HG03064 (cell line): Measurements from ENCODE around the gene IL12RB1.
"Not testable (repeated sequence)": the region's sequence is repeated elsewhere in the genome, so short reads cannot be mapped to it uniquely, and the experiment has no call there.

Experiments
- ATAC-seq: cut with Tn5 transposase; IDR thresholded peaks from one replicate; pipeline ENCODE4 v1.9.1; 2021; ENCODE audit warnings: low read depth; ENCODE audit not compliant: unreplicated experiment

The IL12RB1 gene

DNA sequence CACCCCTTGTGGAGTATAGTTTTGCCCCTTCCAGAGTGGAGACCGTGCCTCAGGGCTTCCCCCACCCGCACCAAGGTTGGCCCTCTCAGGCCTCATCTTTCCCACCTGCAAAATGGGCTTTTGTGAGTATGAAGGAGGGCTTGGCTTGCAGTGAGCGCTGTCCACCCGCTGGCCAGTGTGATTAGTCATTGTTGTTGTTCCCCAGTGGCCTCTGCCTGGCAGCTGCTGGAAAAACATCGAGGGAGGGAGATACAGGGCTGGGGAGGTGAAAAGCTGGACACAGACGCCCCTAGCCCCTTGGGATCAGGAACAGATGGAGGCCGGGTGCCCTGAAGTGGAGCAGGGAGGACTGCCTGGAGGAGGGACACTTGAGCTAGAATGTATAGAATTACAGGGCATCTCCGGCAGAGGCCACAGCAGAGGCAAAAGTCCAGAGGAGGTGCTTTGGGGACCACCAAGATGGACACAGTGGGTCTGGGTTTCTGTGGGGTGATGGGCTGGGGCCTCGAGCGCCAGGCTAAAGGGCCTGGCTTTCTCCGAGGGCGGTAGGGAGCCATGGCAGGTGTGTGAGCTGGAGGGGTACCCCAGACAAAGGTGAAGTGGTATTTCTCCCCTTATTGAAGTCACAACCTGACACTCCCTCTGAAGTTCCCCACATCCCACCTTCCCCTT lies 3.9 kb upstream of the IL12RB1 start:
- no peak for ATAC-seq

DNA sequence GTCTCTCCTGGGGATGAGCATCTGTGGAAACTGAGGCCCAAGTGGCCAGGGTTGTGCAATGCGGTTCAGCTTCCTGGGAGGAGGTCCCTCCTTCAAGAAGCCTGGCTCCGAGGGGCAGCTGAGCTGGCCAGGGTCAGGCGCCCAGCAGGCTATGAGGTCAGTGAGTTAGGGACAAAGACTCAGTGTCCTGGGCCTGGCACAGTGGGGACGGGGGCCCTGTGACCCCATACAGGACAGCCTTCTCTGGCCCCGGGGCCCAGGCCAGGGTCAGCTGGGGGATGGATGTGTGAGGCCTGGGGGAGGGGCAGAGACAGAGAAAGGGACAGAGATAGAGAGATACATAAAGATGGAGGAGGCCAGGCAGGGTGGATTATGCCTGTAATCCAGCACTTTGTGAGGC lies 3.0 kb upstream of the IL12RB1 start:
- no peak for ATAC-seq

DNA sequence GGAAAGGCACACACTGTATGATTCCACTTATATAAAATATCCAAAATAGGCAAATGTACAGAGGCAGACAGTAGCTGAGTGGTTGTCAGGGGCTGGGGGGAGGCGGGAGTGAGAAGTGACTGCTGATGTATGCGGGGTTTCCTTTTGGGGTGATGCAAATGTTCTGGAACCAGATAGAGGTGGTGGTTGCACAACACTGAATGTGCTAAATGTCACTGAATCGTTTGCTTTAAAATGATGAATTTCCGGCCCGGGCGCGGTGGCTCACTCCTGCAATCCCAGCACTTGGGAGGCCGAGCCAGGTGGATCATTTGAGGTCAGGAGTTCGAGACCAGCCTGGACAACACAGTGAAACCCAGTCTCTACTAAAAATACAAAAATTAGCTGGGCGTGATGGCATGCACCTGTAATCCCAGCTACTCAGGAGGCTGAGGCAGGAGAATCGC lies 2.4 kb upstream of the IL12RB1 start:
- ATAC-seq, result not testable (repeated sequence)

DNA sequence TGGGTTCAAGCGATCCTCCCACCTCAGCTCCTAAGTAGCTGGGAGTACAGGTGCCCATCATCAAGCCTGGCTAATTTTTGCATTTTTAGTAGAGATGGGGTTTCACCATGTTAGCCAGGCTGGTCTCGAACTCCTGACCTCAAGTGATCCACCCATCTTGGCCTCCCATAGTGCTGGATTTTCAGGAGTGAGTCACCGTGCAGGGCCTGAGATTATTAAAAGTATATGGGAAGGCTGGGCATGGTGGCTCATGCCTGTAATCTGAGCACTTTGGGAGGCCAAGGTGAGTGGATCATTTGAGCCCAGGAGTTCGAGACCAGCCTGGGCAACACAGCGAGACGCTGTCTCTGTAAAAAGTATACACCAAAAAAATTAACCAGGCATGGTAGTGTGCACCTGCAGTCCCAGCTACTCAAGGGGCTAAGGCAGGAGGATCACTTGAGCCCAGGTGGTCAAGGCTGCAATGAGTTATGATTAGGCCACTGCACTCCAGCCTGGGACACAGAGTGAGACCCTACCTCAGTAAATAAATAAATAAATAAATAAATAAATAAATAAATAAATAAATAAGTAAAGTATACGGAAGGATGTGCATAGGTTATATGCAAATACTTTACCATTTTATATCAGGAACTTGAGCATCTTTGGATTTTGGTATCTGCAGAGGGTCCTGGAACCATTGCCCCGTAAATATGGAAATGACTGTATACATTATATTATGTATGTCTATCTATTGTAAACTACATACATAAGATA lies 854 bp downstream of the IL12RB1 start:
- ATAC-seq, result no peak

DNA sequence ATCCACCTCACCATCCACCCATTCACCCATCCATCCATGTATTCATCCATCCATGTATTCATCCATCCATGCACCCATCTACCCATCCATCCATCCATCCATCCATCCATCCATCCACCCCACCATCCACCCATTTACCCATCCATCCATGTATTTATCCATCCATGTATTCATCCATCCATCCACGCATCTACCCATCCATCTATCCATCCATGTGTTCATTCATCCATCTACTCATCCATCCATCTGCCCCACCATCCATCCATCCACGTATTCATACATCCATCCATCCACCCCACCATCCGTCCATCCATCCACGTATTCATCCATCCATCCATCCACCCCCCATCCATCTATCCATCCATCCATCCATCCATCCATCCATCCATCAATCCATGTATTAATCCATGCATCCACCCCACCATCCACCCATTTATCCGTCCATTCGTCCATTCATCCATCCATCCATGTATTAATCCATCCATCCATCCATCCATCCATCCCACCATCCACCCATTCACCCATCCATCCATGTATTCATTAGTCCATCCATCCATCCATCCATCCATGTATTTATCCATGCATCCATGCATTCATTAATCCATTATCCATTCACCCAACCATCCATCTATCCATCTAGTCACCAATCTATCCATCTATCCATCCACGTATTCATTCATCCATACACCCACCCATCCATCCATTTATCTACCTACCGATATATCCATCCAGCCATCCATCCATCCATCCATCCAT lies 2.6 kb downstream of the IL12RB1 start:
- no peak for ATAC-seq

DNA sequence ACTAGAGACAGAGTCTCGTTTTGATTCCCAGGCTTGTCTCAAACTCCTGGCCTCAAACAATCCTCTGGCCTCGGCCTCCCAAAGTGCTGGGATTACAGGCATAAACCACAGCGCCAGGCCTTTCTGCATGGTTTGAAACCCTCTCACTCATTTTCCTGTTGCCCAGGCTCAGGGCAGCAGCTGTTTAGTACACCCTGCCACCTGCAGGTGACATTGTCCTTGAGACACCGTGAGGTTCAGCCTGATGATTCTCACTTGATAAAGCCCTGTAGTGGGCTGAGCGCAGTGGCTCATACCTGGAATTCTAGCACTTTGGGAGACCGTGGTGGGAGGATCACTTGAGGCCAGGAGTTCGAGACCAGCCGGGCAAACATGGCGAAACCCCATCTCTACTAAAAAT lies 12.5 kb downstream of the IL12RB1 start:
- ATAC-seq, result no peak

DNA sequence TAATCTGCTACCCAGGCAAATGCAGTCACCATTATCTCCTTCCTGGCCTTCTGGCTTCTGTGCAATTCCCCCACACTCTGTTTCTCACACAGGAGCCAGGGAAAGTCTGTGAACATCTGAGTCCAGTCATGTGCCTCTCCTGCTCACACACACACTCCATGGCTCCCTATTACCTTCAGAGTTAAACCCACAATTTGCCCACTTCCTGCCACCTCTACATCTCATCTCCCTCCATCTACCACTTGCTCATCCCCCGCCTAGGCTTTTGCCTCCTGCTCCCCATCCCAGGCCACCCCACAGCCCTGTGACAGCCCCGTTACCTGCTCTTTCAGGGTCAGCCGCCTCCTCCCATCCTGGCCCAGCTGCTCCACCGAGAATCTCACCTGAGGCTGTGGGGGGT lies 13.5 kb downstream of the IL12RB1 start:
- ATAC-seq, result no peak

DNA sequence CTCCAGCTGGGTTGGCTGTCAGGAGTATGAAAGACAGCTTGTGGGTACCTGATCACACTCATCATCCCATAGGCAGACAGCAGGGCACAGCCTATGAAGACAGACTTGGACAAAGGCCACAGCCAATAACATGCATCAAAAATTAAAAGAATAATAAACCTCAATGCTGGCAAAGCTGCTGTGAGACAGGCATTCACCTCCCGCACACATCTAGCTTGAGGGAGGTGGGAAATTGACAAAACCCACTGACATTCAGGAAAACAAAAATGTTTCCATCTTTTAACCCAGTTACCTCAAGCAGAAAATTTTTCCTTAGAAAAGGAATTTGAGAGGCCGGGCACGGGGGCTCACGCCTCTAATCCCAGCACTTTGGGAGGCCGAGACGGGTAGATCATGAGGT lies 14.4 kb downstream of the IL12RB1 start:
- no peak for ATAC-seq

DNA sequence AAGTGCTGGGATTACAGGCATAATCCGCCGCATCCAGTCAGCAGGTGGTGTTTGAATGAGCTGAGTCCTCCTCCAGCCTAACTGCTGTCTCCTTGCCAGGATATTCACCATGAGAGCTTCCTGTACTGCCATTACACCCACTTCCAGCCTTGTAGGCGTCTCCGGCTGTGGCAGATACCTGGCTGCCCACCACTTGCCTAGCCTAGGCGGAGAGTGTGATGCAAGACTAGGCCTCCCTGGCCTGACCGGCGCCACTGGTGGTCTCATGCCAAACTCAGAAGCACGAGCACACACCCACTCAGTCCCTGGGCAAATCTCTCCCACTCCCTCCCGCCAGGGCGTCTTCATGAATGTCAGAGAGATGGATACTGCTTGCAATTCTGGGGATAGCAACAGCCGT lies 16.6 kb downstream of the IL12RB1 start:
- ATAC-seq, result no peak

DNA sequence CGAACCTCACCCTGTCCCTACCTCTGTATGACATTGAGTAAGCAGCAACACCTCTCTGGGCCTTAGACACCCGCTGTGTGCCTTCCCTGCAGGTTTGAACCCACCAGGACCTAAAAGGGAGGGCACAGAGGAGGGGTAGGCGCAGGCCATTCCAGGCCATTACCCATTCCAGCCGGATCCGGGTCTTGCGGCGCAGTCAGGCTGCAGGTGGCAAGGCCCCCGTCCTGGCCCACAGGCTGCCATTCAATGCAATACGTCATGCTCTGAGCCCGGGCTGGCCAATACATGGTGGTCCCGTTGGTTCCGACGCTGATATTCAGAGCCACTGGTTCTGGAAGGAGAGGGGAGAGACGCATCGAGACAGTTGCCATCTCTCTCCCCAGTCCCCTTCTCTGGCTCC lies 17.4 kb downstream of the IL12RB1 start:
- no peak for ATAC-seq

DNA sequence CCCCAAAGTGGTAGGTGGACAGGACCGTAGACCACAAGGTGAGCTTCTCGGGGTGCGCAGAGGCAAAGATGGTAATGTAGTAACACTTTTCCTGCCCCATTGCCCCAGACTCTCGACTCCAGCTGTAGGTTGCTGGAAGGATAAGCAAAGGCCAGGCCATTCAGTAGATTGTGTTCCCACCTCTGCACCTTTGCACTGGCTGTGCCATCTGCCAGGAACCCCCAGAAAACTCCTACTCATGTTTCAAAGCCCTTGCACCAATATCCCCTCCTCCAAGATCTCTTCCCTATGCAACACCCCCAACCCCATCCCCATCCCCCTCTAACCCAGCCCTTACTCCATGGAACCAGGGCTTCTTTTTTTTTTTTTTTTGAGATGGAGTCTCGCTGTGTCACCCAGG lies 18.3 kb downstream of the IL12RB1 start:
- ATAC-seq, result no peak

DNA sequence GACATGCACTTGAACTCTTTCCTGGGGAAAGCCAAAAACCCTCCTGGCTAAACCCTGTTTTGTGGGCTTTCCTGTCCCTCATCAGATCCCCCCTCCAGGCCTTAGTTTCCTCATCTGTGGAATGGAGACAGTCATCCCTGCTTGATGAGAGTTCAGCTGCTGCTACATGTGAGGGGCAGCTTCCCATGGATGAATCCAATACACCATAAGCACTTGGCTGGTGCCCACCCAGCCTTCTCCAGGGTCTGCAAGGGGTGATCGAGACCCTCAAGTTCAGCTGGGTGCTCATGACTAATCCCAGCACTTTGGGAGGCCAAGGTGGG lies 21.6 kb downstream of the IL12RB1 start:
- ATAC-seq, result no peak

DNA sequence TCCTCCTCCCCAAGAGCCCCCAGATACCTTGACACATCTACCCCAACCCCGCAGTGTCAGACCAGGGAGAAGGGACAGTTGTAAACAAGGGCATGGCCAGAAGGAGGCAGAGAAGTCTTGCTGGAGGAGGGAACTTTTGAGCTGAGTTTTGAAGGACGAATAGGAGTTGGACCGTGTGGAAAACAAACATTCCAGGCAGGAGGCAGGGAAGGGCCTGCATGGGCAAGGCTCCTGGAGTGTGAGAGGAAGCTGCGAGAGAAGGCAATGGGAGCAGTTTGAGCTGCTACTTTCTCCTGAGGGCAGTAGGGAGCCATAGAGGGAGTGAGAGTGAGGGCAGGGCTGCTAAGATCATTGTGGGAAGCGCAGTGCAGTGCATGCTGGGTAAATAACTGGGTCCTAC lies 23.3 kb downstream of the IL12RB1 start:
- no peak for ATAC-seq

DNA sequence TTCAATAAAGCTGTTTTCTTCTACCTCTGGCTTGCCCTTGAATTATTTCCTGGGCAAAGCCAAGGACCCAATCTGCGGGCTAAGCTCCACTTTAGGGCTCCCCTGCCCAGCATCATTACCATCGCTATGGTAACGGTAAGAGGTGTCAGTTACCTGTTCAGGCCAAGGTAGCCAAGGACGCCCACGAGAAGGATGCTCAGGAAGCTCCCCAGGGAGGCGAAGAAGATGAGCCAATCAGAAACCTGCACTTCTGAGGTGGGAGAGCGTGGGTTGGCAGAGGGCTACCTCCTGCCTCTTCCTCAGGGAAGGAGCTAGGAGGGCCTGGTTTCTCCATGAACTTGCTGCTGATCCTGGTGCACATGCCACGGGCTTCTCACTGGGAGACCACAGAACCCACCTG lies 24.7 kb downstream of the IL12RB1 start:
- ATAC-seq, result no peak

DNA sequence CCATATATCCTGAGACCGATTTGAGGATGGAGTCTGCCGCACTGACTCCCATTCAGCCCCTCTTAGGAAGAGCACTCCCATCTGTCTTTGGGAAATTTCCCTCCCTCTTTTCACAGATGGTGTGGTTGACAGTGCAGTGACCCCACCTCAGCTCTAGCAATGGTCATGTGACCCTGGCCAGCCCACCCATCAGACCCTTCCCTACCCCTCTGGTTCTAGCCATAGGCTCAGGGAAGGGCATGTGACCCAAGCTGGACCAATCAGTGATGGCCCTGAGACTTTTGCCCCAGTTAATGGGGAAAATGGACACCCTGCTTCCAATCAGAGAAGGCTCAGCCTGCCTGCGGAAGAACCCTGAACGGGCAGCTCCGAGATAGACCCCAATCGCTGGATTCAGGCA lies 26.3 kb downstream of the IL12RB1 start:
- ATAC-seq, result no peak

DNA sequence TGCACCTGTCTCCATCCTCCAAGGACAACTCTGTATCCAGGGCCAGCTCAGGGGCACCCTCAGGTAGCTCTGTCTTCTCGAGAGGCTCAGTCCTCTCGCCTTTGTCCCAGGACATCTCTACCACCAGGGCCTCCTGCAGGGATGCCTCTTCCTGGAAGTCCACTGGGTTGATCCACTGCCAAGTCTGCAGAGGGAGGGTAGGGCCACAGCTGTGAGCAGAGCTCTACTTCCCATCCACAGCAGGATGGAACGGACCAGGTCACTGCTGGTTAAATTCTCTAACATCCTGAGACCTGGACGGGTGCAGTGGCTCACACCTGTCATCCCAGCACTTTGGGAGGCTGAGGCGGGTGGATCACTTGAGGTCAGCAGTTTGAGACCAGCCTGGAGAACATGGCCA lies 26.8 kb downstream of the IL12RB1 start:
- no peak for ATAC-seq

DNA sequence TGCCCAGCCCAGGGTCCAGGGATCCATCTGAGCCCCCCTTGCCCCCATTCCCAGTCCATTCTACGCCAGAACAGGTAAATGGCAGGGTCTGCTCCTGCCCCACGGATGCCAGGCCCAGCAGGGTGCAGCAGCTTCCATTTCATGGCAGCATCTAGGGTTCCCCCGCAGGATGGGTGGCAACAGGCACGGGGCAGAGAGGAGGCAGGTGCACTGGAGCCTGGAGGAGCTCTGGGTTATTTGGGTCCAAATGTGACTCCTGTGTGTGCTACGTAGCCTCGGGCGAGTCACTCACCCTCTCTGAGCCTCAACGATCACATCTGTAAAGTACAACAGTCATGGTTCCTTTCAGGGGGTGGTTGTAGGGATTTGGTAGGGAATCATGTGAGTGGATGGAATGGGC lies 27.4 kb downstream of the IL12RB1 start:
- ATAC-seq, result no peak

DNA sequence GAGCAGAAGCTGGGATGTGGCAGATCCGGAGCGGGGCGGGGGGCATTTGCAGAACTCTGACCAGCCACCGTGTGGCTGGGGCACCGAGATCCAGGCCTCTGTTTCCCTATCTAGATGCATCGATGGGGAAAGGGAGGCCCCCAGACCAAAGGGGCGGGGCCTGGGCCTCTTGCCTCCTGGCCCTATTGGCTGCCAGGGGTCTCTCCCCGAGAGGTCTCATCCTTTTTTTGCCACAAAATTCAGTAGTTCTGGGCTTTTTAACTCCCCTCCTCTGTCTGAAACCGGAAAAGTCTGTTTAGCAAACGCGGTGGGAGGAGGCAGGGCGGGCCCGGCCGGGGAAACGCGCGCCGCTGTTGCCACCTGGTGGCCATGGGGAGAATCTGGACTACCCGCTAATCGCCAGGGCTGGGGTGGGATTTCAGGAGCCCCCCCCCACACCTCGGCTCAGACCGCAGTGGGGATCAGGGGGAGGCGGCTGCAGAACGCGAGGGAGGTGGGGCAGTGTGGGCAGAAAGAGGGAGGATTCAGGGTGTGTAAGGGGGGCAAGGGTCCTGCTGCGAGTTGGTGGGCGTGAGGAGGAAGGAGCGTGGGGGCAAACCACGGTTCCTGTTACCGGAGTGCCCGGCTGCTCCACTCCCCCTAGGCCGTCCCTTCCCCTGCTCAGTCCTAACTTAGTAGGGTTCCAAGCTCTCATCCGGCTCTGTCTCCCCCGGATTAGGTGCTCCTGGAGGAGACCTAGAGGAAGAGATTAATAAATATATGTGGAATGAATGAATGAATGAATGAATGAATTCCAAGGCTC lies 28.3 kb downstream of the IL12RB1 start:
- ATAC-seq, result no peak

DNA sequence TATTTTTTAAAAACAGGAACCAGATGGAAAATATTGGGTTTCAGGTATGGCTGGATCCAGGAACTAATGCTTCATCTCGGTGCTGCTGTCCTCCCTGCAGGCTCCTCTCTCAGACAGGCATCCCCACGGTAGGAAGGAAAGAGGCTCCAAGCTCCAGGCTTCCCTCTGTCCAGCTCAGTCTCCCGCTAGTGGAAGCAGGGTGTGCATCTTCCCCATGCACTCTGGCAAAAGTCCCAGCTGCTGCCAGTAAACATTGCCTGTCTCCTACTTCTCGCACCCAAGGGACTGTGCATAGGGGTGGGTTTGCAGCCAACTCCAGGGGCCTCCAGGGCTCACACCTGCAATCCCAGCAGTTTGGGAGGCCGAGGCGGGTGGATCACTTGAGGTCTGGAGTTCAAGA lies 29.2 kb downstream of the IL12RB1 start:
- no peak for ATAC-seq

DNA sequence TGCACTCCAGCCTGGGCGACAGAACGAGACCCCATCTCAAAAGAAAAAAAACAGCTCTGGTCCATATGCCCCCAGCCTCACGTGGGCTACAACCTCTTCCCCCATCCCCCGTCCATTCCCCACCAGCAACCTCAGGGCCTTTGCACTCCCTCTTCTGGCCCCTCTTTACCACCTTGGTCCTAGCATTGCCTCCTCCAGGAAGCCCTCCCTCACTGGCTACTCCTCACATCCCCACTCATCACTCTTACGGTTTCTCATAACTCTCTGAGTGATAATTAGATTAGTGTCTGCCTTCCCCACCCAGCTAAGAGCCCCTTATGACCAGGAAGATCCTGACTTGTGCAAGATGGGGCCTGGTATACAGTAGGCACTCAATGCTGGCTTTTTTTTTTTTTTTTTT lies 30.8 kb downstream of the IL12RB1 start:
- ATAC-seq, result no peak
